ENCODE measurements around the gene SURF2.
A peak's percentile ranks its signal among the peaks of the same experiment; 100 is the strongest.

GRCh38 chr9:133329306-133330156 is 26.8 kb upstream of the SURF2 start:
- TF ChIP-seq CTCF (IDR thresholded peaks at IDR 0.05), result peak; percentile 31 to 69 (median 60)
- TF ChIP-seq POLR2A (IDR thresholded peaks at IDR 0.05), result peak in 1 of 3 donors; percentile 12
